GDM1 (cell line): Measurements from ENCODE around the gene SAMD5.
A peak's percentile ranks its signal among the peaks of the same experiment; 100 is the strongest.
"Not testable (repeated sequence)": the region's sequence is repeated elsewhere in the genome, so short reads cannot be mapped to it uniquely, and the experiment has no call there.

Experiments
- DNase-seq: peaks from one replicate; lab custom pipeline; 2025; lab: John Stamatoyannopoulos, UW

Gene SAMD5

DNA sequence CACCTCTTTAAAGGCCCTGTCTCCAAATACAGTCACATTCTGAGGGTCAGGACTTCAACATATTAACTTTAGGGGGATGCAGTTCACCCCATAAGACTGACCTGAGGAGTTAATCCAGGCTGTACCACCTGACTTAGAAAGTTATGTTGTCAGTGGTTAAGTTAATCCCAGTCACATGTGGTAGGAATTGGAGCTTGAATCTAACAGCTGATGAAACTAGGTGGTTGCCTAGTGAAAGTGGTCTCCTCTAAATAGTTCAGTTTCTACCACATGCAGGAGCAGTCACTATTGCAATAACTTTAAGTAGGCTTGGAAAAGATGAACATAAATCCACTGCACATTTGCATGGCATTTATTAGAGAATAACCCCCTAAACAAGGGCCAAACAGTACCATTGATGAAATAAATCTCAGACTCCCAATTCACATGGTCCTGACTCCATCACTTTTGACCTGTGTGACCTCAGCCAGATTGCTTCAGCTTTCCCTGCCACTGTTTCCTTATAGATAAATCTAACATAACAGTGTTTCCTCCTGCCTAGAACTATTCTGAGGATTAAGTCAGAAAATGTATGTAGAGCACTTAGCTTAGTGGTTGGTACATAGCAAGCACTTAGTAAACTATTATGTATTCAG lies 20.1 kb downstream of the SAMD5 start:
- DNase-seq: no peak

DNA sequence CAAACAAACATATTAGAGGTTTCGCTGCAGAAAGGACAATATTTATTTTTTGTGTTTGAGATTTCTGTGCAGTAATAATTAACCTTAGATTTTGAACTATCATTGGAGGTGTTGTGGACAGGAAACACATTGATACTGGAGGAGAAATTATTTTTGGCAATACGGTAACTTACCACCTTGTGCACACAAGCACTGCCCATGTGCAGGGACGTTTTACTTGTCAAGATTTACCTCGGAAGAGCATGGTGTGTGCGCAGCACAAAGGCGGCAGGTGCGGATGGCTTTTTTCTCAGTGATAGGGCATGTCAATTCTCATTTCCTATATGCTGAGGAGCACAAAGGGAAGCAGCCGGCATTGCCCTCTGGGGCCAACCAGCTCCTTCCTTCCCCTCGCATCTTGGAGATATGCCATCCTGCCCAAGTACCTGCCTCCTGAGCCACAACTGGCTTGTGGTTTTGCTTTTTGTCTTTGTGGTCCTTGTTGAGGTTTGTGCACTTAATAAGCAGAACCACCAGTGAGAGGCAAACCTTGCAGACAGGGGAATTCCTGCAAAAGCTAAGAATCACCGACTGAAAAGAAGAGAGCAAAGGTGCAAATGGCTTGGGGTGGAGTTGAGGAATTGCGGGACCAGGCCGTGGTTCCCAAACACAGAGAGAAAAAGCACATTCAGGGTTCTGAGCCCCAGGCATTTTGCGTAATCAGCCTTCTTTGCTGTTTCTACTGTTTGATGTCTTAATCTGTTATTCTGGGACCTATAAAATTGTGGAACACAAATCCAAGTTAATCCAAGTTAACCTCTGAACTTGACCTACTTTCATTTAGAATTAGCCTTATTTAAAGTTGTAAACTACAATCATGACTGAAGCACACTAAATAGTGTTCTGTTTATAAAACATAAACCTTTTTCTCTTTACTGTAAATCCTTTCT lies 21.9 kb downstream of the SAMD5 start:
- DNase-seq: peak; percentile 78

DNA sequence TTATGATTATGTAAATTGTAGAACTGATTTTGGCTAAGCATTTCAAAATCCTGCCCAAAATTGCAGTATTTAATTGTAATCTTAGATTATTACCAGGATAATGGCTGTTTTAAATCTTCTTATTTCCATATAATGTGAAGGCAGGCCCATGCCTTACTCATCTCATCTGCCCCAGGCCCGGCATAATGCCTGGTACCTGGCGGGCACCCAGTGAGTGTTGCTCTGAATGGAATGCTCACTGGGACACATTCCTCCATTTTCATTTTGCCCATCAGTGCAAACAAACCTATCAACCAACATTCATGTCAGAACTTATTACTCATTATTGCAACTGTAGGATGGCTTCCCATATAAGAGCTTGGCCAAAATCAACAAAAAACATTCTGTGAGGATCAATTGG lies 22.8 kb downstream of the SAMD5 start:
- DNase-seq: no peak

DNA sequence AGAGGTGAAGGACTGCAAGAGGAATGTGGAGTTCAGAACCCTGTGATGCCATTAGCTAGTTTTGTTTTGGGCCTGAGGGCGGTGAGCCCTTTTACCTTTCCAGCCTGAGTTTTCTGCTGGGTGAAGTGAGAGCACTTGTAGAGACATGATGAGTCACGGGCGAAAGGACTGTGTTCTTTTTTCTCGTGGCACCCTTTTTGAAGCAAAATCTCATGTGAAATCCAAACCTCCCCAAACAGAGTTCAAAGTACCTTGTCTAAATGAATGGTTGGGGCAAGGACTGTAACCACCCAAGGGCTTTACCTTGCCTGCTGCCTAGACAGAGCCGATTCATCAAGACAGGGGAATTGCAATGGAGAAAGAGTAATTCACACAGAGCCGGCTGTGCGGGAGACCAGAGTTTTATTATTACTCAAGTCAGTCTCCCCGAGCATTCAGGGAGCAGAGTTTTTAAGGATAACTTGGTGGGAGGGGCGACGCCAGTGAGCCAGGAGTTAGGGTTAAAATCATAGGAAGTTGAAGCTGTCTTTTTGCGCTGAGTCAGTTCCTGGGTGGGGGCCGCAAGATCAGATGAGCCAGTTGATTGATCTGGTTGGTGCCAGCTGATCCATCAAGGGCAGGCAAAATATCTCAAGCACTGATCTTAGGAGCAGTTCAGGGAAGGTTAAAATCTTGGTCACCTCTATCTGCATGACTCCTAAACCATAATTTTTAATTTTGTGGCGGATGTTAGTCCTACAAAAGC lies 25.8 kb downstream of the SAMD5 start:
- DNase-seq: no peak

DNA sequence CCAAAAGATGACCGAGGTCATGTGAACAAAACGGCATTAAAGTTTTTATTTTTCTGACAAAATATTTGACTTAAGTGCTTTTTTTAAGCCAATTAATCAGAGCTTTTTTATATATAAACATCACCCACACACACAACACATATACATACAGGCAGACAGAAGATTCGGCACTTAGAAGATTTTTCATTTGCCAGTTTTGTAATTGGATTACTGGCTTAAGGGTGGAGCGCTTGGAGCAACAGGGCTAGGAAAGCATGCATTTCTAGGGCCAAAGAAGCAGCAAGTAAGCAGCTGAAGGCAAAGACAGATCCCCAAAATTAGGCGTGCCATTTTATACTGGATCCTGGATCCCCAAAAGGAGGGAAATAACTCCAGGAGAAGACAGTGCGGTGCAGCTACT lies 30.3 kb downstream of the SAMD5 start:
- no peak for DNase-seq

DNA sequence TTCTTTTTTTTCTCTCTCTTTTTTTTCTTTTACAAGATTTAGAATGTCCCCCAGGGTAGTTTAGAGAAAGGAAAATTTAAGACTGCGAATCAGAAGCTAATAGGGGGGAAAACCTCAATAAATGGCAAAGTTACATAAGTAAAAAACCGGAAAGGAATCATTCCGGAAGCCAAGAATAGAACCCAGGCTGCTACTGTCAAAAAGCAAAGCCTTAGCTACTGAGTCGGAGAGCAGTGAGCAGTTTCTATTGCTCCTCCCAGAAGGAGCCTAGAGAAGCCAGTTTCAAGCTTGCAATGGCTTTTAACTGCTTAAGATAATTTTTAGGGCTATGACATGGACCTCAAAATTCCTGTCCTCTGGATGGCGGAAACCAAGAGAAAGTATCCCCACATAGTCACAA lies 31.6 kb downstream of the SAMD5 start:
- no peak for DNase-seq

DNA sequence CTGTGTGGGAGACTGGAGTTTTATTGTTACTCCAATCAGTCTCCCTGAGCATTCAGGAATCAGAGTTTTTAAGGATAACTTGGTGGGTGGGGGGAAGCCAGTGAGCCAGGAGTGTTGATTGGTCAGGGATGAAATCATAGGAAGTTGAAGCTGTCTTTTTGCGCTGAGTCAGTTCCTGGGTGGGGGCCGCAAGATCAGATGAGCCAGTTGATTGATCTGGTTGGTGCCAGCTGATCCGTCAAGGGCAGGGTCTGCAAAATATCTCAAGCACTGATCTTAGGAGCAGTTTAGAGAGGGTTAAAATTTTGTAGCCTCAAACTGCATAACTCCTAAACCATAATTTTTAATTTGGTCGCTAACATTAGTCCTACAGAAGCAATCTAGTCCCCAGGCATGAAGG lies 33.9 kb downstream of the SAMD5 start:
- not testable (repeated sequence) for DNase-seq

DNA sequence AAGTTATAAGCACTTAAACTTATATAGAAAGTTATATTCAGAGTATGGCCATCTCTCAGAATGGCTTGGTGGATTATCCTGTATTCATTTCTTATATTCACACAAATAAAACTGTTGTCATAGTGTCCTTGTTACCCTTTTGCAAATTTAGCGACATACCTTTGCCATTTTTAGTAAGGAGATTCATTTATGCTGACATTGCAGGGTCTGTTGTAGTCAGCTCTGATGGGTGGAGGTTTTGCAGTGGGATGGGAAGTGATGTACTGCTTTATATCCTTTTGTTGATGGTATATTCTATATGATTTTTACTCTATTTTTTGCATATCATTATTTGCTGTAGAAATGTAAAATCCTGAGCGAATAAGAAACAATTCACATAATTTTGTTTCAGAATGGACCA lies 35.9 kb downstream of the SAMD5 start:
- no peak for DNase-seq

DNA sequence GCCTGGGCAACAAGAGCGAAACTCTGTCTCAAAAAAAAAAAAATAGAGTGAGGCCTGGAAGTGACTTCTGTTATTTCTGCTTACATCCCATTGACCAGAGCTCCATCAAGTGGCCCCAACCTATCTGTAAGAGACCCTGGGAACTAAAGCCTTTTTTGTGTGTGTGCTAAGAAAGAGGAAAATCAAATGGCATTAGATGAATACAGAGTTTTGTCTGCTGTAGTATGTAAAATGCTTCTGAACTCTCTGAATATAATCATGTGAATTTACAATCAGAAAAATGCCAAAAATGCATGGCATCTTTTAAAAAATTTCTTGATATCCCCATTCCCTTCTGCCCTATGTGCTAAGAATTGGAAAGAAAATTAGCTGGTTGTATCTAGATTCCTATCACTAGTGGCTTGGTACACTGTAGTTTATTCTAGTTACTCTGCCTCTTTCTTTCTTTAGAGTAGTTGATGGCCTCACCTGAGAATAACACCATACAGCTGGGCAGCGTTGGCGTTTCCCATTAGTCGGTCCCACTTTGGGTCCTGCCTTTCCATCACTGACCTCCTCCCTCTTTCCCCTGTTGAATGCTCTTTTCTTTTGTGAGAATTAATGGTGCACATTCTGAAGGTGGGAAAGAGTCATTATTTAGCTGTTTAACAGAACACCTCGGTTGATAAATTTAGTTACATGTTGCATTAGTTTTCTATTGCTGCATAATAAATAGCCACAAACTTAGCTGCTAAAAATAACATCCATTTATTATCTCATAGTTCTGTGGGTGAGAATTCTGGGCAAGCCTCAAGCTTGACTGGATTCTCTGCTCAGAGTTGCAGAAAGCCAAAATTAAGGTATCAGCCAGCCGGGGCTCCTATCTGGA lies 38.2 kb downstream of the SAMD5 start:
- no peak for DNase-seq

DNA sequence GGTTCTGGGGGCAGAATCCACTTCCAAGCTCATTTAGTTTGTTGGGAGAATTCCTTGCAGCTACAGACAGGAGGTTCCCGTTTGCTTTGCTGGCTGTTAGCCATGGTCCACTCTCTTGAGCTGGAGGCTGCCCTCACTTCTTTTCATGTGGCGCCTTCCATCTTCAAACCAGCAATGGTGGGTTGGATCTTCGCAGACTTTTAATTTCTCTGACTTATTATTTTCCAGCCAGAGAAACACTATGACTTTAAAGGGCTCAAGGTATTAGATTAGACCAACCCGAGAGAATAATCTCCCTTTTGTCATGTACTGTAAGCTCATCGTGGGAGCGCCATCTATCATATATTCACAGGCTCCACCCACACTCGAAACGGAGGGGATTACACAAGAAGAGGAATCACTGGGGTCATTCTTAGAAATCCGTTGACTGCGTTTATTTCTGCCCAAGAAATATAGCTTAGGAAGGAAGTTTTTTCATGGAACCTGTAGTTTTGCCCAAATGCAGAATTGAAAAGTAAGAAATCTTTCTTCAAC lies 38.9 kb downstream of the SAMD5 start:
- no peak for DNase-seq

DNA sequence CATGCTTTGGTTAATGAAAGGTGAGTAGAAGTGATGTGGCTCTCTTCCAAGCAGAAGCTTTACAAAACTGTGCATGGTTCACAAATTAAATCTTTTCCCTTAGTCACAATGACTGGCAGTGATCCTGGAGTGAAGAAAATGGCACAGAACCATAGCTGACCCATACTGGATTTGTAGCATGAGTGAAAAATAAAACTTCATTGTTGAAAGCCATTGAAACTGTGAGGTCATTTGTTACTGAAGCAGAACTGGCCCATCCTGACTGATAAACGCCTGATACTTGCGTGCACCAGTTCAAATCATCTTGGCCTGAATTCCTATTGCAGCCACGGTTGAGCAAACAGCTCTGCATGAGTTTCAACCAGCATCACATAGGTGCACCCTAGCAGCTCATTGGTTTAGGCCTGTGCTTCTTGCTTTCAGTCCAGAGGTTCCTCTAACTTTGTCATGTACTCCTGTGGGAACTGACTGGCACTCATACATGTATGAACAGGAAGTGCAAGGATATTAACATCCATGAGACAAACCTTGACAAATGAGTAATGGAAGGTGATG lies 40.5 kb downstream of the SAMD5 start:
- DNase-seq: no peak

DNA sequence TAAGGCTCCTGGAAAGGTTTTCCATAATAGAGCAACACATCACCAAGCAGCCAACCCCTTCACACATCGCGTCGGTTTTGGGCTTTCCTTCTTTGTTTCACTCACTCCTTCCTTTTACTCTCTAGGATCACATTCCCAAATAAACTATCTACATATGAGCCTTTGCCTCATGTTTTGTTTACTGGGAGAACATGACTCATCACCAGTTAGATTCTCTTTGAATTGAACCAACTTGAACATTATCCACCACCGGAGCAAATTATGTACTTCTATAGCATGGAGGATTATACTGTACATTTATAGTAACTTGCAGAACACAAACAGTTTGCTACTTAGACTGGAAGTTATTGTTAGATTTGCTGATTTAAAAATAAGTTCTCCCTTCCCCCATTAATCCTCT lies 41.0 kb downstream of the SAMD5 start:
- DNase-seq: no peak

DNA sequence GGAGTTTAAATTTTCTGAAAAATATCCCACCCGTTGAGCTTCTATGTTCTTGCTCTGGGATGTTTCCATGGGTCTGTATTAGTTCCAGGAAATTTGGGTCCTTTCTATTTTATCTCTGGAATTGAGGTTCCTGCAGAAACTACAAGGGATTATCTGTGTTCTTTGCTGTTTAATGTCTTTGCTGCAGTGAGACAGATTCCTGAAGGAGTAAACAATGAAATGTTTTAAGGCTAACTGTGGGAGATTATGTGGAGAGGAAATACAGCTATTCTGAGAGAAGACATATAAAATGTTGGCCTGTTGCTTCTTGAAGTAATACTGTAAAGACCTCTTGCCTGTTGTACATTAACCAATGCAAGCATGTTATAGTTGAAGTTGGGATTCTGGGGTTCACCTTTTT lies 43.5 kb downstream of the SAMD5 start:
- DNase-seq: no peak

DNA sequence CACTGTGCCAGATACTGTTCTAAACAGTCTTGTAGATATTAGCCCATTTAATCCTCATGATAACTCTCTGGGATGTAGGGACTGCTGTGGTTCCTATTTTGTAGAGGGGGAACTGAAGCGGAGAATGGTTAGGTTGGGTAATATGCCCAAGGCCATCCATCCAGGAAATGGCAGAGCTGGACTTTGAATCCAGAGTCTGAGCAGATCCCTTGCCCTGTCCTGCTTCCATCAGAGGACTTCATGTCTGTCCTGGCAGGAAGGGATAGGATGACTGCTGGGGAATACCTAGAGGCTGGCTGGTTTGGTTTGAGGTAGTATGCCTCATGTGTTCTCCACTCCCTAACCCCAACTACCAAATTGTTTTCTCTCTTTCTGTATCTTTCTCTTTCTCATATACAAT lies 44.6 kb downstream of the SAMD5 start:
- DNase-seq: no peak

DNA sequence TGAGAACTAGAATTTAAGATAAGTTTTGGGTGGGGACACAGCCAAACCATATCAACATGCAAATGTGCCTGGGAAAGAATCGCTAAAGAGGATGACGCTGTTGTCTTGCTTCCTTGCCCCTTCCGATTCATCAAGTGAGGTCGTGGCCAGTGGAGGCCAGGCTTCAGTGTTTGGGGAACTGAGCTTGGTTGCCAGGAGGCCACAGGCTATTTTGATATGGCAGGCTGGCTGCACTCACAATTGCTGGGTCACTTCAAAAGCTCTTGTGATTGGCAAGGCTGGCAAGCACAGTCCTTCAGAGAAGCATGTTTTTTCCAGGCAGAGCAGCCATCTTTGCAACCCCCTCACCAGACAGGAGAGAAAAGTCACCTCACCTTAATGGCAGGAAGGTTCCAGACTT lies 45.8 kb downstream of the SAMD5 start:
- DNase-seq: no peak

DNA sequence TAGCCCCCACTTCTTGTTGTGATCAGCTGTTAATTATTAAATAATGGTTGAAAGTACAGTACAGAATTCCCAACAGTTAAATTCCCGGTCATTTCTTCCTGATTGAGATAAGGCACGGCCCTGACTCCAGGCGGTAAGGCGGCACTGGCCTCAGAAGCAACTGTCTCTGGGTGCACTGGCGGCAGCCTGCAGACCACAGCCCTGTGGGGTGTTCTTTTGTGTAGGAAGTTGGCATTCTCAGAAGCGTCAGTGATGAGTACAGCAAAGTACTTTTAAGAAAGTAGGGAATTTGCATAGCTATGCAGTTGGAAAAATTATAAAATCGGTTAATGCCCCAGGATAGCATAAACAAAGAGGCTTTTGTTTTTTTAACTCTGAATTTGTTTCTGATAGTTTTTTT lies 50.5 kb downstream of the SAMD5 start:
- DNase-seq: no peak

DNA sequence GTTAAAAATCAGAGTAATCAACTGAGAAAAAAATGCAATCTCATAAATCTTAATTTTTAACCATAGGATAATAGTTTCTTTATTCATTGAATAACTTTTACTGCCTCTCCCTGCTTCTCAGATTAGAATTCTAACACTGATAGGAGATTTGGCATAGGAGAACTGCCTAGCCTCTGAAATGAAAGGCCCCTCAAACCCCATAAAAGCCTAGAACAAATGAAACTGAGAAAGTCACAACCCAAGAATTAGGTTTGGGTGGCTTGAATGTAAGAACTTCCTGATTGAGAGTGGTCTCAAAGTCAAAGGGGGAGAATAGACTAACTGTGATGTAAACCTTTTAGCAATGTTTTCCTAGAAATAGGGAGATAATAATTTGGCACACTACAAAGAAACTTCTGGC lies 52.2 kb downstream of the SAMD5 start:
- DNase-seq: no peak

DNA sequence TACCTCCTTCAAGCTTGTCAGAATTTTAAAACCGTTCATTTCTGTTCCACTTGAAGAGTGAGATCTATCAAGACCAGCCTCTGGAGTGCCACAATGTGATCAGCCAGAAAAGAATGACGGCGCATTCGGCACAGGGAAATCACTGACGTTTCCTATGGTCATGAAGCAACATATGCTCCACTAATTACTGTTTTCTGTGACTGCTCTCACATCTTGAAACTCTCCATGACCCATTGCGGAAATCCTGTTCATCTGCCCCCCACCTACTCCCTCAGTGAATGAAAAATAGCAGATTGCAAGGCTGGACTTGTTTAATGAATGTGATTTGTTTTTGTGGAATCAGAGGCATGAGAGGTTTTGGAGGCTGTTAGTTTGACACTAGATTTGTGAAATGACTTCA lies 53.2 kb downstream of the SAMD5 start:
- DNase-seq: no peak

DNA sequence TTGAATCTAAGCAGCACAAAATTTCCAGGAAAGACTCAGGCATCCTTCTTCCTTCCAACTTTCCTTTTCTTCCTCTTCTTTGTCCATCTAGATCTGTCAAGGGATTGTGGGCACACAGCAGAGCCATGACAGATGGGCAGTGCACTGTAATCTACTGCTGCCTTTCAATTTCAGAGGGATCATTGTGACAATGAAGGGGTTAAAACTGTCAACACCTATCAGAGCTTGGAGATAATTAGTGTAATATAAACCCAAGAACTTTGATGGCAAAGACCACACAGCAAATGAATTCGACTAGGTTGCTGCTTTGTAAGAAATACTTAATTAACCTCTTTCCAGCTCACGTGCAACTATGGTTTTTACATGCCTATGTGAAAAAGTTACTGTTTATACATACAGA lies 55.0 kb downstream of the SAMD5 start:
- DNase-seq: no peak

DNA sequence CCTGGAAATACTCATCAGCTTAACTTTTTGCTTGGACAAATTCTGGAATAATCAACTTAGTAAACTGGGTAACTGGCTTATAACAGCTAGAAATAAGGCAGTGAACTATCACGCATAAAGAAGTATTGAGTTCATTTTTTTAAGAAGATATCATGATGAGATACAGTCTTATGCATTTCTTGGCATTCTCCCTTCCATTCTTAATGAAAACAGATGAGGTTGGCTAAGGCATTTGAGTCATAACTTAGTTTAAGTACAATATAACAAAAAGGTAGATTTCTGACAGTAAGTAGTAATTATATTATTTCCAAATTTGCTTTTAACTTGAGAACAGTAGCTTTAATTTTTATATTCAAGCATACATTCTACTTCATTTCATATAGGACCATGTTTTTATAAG lies 56.1 kb downstream of the SAMD5 start:
- no peak for DNase-seq

DNA sequence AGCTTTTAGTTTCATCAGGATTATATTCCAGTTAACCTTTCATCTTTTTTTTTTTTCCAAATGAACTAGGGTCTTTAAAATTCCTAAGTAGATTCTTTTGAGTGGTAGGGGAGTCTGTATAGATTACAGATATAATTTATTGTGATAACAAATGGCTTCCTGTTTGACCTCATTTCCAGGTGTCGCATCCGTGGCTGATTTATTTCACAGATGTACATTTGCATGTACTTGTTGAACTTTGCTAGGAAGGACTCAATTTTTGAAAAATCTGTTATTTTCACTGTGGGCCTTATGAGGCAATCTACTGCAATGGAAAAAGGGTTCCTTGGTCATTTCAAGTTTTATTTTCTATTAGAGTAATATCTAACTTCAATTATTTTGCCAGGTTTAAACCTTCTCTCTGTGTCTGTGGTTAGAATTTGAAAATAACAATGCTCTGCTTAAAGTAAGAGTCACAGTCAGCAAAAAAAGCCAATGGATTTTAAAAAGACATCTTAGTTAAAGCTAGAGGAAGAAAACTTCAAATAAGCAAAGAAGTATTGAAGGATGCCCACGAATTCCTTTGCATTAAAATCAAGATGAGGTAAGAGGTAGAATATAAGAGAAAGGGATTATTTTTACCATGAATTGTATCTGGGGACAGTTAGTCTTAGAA lies 57.9 kb downstream of the SAMD5 start:
- DNase-seq: no peak
